Neutrophil (primary cell): Measurements from ENCODE around the gene CDKL5.

ENCODE experiments used
- H3K27ac ChIP-seq: fragments of 200-600 bp; sonication (generic); 2 replicates; pipeline ENCODE4 v1.5.1; 2016; ENCODE audit warnings: mild to moderate bottlenecking, moderate library complexity
- H3K27me3 ChIP-seq: fragments of 200-600 bp; sonication (generic); 2 replicates; pipeline ENCODE4 v1.6.0; 2016; ENCODE audit warnings: mild to moderate bottlenecking
- H3K36me3 ChIP-seq: fragments of 200-600 bp; sonication (generic); 2 replicates; pipeline ENCODE4 v1.5.1; 2017
- H3K4me1 ChIP-seq, 2 experiments: fragments of 200-600 bp in 1 of 2; sonication (generic) in 1 of 2; 1 replicate in 1 of 2; 2 replicates in 1 of 2; pipeline versions ENCODE4 v1.5.1 to v1.6.1; 2013 to 2016; ENCODE audit warnings: low read depth in 1 of 2, low read length in 1 of 2, mild to moderate bottlenecking in 1 of 2, moderate library complexity in 1 of 2; ENCODE audit not compliant: control insufficient read depth in 1 of 2, insufficient read depth in 1 of 2
- H3K4me3 ChIP-seq, 2 experiments: fragments of 200-600 bp in 1 of 2; sonication (generic) in 1 of 2; 1 replicate in 1 of 2; 2 replicates in 1 of 2; pipeline ENCODE4 v1.5.1; 2013 to 2016; ENCODE audit warnings: low read depth in 1 of 2, low read length in 1 of 2, mild to moderate bottlenecking in 1 of 2, moderate library complexity in 1 of 2
- H3K9me3 ChIP-seq: fragments of 200-600 bp; sonication (generic); 2 replicates; pipeline ENCODE4 v1.5.1; 2016
- CTCF ChIP-seq: fragments of 200-600 bp; sonication (generic); IDR thresholded peaks from 2 replicates; pipeline ENCODE4 v1.5.1; 2016; ENCODE audit warnings: antibody characterized with exemption

CDKL5 gene

GRCh38 chrX:18620349-18620748, 194.9 kb downstream of the CDKL5 start:
- Histone ChIP-seq H3K4me3 (no peak overlapping the region), H3K36me3 (peaks cover 9% of the 10 kb centered on the region), H3K9me3 (no peaks in the 10 kb centered on the region), H3K27ac (no peak overlapping the region), H3K27me3 (no peaks in the 10 kb centered on the region), H3K4me1 (peaks cover 22 to 25% of the 10 kb centered on the region in 2 experiments)
- no peak for TF ChIP-seq CTCF

- no peaks in the 10 kb centered on the region for H3K4me1 ChIP-seq
- H3K4me3 ChIP-seq = no peak overlapping the region
- H3K27me3 ChIP-seq = no peaks in the 10 kb centered on the region
- no peaks in the 10 kb centered on the region for H3K9me3 ChIP-seq
- H3K36me3 ChIP-seq = peaks cover 31% of the 10 kb centered on the region
- no peak for TF ChIP-seq CTCF
- no peak overlapping the region for H3K27ac ChIP-seq
Observed at GRCh38 chrX:18624599-18624998, 199.2 kb downstream of the CDKL5 start.

DNA sequence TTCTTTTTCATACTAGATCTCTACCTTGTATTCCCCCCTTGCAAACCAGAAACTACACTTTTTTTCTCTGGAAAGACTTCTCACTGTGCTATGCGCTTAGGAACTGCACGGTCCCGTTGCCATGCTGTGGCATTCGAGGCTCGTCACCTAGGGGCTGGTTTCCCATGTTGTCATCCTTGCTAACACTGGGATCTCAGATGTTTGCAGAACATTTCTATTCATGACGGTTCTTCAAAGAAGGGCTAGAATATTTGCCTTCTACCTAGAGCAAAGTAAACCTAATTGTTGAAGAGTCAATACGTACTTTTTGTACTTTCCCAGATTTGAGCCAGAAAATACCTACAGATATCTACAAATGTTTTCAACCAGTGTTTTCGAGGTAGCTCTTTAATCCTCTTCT, 205.5 kb downstream of the CDKL5 start:
- no peaks in the 10 kb centered on the region for H3K4me1 ChIP-seq
- peaks cover 23% of the 10 kb centered on the region for H3K36me3 ChIP-seq
- H3K27ac ChIP-seq = no peak overlapping the region
- no peaks in the 10 kb centered on the region for H3K9me3 ChIP-seq
- no peak for TF ChIP-seq CTCF
- H3K4me3 ChIP-seq = no peak overlapping the region
- H3K27me3 ChIP-seq = no peaks in the 10 kb centered on the region

GRCh38 chrX:18638398-18638797, 213.0 kb downstream of the CDKL5 start:
- H3K4me3 ChIP-seq = no peak overlapping the region
- H3K9me3 ChIP-seq = no peaks in the 10 kb centered on the region
- no peaks in the 10 kb centered on the region for H3K27me3 ChIP-seq
- H3K4me1 ChIP-seq = no peaks in the 10 kb centered on the region
- H3K36me3 ChIP-seq = no peaks in the 10 kb centered on the region
- TF ChIP-seq CTCF = no peak
- H3K27ac ChIP-seq = no peak overlapping the region

- no peaks in the 10 kb centered on the region for H3K9me3 ChIP-seq
- H3K27ac ChIP-seq = no peak overlapping the region
- H3K4me1 ChIP-seq = no peaks in the 10 kb centered on the region
- no peaks in the 10 kb centered on the region for H3K36me3 ChIP-seq
- no peak for TF ChIP-seq CTCF
- H3K4me3 ChIP-seq = no peak overlapping the region
- H3K27me3 ChIP-seq = no peaks in the 10 kb centered on the region
Observed at GRCh38 chrX:18639280-18639679, 213.9 kb downstream of the CDKL5 start.

GRCh38 chrX:18640686-18641085, 215.3 kb downstream of the CDKL5 start:
- no peak overlapping the region for H3K27ac ChIP-seq
- no peaks in the 10 kb centered on the region for H3K36me3 ChIP-seq
- no peak overlapping the region for H3K4me3 ChIP-seq
- no peak for TF ChIP-seq CTCF
- no peaks in the 10 kb centered on the region for H3K4me1 ChIP-seq
- H3K9me3 ChIP-seq = no peaks in the 10 kb centered on the region
- no peaks in the 10 kb centered on the region for H3K27me3 ChIP-seq
